AG08395 (cell line): ENCODE measurements around the gene KCNIP4.

Experiments
- DNase-seq: peaks from one replicate; pipeline ENCODE4 v3.0.0; 2012; ENCODE audit warnings: mixed read lengths, low spot score

KCNIP4 gene

GRCh38 chr4:21184788-21185187 lies 763.8 kb downstream of the KCNIP4 start:
- no peak for DNase-seq

GRCh38 chr4:21181716-21182115 lies 766.9 kb downstream of the KCNIP4 start:
- DNase-seq = no peak

GRCh38 chr4:21177871-21178270 lies 770.7 kb downstream of the KCNIP4 start:
- DNase-seq = no peak

GRCh38 chr4:21177092-21177491 lies 771.5 kb downstream of the KCNIP4 start:
- DNase-seq = no peak

- DNase-seq = no peak
These were observed 780.9 kb downstream of the KCNIP4 start for GRCh38 chr4:21167711-21168110.

- DNase-seq = no peak
These were observed 793.2 kb downstream of the KCNIP4 start for GRCh38 chr4:21155367-21155766.

- DNase-seq = no peak
These were observed 809.2 kb downstream of the KCNIP4 start for GRCh38 chr4:21139327-21139726.

- no peak for DNase-seq
These were observed 812.4 kb downstream of the KCNIP4 start for GRCh38 chr4:21136051-21136630.

GRCh38 chr4:21134994-21135393 lies 813.6 kb downstream of the KCNIP4 start:
- DNase-seq = no peak

GRCh38 chr4:21130606-21131005 lies 818.0 kb downstream of the KCNIP4 start:
- DNase-seq = no peak

GRCh38 chr4:21126014-21126512 lies 822.5 kb downstream of the KCNIP4 start:
- no peak for DNase-seq

- no peak for DNase-seq
These were observed 830.3 kb downstream of the KCNIP4 start for GRCh38 chr4:21118301-21118700.

GRCh38 chr4:21117541-21118180 lies 830.9 kb downstream of the KCNIP4 start:
- DNase-seq = no peak

- DNase-seq = no peak
These were observed 834.9 kb downstream of the KCNIP4 start for GRCh38 chr4:21113496-21114223.

- DNase-seq = no peak
These were observed 845.9 kb downstream of the KCNIP4 start for GRCh38 chr4:21102667-21103066.

GRCh38 chr4:21097865-21098264 lies 850.7 kb downstream of the KCNIP4 start:
- DNase-seq = no peak

- no peak for DNase-seq
These were observed 851.5 kb downstream of the KCNIP4 start for GRCh38 chr4:21097026-21097425.

- DNase-seq = no peak
These were observed 856.0 kb downstream of the KCNIP4 start for GRCh38 chr4:21092531-21092930.

GRCh38 chr4:21090094-21090666 lies 858.4 kb downstream of the KCNIP4 start:
- DNase-seq = no peak

- DNase-seq = no peak
These were observed 865.2 kb downstream of the KCNIP4 start for GRCh38 chr4:21083413-21083812.

- DNase-seq = no peak
These were observed 870.6 kb downstream of the KCNIP4 start for GRCh38 chr4:21077967-21078366.

GRCh38 chr4:21067351-21067750 lies 881.2 kb downstream of the KCNIP4 start:
- no peak for DNase-seq

GRCh38 chr4:21061902-21062301 lies 886.7 kb downstream of the KCNIP4 start:
- no peak for DNase-seq
